ENCODE measurements around the gene CDC25B. TPM values are rescaled to one million over a fixed set of nuclear protein-coding genes. Genes with fewer than 3 reads are reported as not detected.

Gene CDC25B
- total RNA-seq, 1 donor from 2014 or later: 6.1 TPM

GRCh38 chr20:3801846-3802245, 5.7 kb downstream of the CDC25B start:
- FAIRE-seq: no peak

DNA sequence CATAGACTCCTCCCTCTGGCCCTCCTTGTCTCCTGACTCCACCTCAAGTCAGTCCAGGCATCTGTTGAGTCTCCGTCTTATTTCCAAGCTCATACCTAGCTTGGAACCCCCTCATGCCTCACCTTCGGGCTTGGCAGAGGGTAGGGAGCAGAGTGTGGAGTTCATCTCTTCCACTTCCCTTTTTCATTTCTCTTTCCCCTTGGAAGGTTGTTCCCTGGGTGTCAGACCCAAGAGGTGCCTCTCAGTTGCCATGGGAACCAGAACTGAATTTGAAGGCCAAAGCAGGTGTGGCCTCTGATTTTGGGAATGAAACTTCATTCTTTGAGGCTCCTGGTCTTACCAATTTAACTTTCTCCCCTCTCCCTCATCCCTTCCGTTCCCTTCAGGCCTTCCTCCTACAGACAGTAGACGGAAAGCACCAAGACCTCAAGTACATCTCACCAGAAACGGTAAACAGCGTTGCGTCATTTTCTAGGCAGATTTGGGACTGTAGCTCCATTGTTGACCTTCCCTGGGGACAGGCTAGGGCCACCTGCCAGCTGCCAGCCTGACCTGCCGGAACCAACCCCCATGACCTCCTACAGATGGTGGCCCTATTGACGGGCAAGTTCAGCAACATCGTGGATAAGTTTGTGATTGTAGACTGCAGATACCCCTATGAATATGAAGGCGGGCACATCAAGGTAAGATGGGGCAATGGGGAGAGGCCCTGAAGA, 6.6 kb downstream of the CDC25B start:
- FAIRE-seq (no peak), DNase-seq (ENCODE audit: low spot score in 2 of 2) (no peak)

More at GRCh38 chr20:3801846-3802245, 5.7 kb downstream of the CDC25B start:
- DNase-seq (ENCODE audit: low spot score in 2 of 2): no peak

GRCh38 chr20:3803289-3803688, 7.2 kb downstream of the CDC25B start:
- no peak for DNase-seq (ENCODE audit: low spot score in 2 of 2)
- no peak for FAIRE-seq

GRCh38 chr20:3803854-3804253, 7.7 kb downstream of the CDC25B start:
- DNase-seq (ENCODE audit: low spot score in 2 of 2) (no peak), FAIRE-seq (no peak)

- no peak for FAIRE-seq
- DNase-seq (ENCODE audit: low spot score in 2 of 2): no peak
These were observed 8.2 kb downstream of the CDC25B start for GRCh38 chr20:3804254-3804751.

DNA sequence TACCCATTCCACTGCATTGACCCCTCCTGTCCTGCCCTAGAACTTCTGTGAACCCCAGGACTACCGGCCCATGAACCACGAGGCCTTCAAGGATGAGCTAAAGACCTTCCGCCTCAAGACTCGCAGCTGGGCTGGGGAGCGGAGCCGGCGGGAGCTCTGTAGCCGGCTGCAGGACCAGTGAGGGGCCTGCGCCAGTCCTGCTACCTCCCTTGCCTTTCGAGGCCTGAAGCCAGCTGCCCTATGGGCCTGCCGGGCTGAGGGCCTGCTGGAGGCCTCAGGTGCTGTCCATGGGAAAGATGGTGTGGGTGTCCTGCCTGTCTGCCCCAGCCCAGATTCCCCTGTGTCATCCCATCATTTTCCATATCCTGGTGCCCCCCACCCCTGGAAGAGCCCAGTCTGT, 8.7 kb downstream of the CDC25B start:
- FAIRE-seq (no peak), DNase-seq (ENCODE audit: low spot score in 2 of 2) (no peak)

- no peak for FAIRE-seq
These were observed 12.4 kb downstream of the CDC25B start for GRCh38 chr20:3808544-3808943.

DNA sequence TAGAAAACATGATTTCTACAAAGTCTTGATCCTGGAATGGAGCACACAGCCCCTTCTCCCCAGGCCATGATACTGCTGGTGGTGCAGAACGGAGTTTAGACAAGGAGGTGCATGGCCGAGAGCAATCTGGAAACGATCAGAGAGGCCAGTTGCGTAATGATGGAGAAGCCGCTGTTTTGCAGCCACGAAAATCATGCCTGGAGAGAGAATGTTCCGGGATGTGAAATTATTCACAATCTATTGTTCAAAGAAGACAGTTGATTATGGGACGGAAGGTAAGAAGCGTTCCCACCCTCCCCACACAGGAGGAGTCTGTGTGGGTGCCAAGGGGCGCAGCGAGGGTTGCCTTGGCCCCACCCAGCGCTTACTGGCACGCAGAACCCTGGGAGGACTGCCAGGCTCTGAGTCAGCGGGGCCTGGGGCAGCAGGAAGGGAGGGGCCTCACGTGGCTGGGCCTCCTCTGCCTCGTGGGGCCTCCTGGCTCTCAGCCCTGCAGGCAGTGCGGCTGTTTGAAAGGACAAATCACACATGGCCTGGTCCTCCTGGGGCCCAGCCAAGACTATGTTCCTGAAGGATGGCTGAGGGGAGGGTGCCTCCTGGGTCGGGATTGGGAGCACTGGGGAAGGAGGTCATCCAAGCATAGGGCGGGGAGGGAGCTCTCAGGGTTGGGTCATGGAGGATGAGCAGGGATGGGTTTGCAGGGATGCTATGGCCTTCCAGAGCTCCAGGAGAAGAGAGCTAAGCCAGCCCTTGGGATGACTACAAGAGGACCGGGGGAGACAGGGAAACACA, 15.6 kb downstream of the CDC25B start:
- FAIRE-seq (no peak), DNase-seq (ENCODE audit: low spot score in 2 of 2) (peak; percentile 77 to 93)

More at GRCh38 chr20:3808544-3808943, 12.4 kb downstream of the CDC25B start:
- DNase-seq (ENCODE audit: low spot score in 2 of 2): no peak

DNA sequence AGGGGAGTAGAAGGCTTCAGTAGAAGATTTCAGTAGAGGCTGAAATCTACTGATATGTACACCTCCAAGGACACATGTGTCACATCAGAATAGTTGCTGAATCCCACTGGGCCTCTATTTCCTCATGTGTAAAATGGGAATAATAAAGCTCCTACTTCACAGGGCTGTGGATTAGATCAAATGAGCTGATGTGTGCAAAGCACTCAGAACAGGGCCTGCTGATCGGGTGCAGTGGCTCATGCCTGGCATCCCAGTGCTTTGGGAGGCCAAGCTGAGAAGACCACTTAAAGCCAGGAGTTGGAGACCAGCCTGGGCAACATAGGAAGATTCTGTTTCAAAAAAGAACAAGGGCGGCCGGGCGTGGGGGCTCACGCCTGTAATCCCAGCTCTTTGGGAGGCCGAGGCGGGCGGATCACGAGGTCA, 16.2 kb downstream of the CDC25B start:
- no peak for FAIRE-seq
- no peak for DNase-seq (ENCODE audit: low spot score in 2 of 2)

- DNase-seq (ENCODE audit: low spot score in 2 of 2) (no peak), FAIRE-seq (no peak)
These were observed 17.1 kb downstream of the CDC25B start for GRCh38 chr20:3812975-3813847.

GRCh38 chr20:3813848-3814581, 17.9 kb downstream of the CDC25B start:
- DNase-seq (ENCODE audit: low spot score in 2 of 2) (no peak), FAIRE-seq (no peak)

DNA sequence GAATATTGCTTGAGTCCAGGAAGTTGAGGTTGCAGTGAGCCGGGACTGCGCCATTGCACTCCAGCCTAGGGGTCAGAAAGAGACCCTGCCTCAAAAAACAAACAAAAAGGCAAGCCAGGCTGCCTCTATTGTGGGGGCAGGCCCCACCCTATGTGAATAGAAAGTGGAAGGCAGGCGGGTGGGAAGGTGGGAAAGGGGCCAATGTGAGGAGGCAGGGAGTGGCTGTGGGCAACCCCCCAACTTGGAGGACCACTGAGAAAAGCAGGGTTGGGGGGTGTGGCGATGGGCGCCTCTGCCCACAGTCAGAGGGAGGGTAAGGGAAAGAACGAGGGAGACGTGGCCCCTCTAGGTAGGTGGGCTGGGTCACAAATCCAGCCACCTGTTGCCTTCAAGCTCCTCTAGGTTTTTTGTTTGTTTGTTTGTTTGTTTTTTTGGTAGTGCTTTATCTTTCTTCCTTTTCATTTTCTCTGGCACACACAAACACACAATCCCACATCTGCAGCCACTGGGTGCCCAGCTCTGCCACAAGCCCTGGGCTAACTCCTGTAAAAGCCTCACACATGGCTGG, 18.9 kb downstream of the CDC25B start:
- no peak for DNase-seq (ENCODE audit: low spot score in 2 of 2)
- FAIRE-seq: no peak

GRCh38 chr20:3815703-3816315, 19.7 kb downstream of the CDC25B start:
- DNase-seq (ENCODE audit: low spot score in 2 of 2) (no peak), FAIRE-seq (no peak)

DNA sequence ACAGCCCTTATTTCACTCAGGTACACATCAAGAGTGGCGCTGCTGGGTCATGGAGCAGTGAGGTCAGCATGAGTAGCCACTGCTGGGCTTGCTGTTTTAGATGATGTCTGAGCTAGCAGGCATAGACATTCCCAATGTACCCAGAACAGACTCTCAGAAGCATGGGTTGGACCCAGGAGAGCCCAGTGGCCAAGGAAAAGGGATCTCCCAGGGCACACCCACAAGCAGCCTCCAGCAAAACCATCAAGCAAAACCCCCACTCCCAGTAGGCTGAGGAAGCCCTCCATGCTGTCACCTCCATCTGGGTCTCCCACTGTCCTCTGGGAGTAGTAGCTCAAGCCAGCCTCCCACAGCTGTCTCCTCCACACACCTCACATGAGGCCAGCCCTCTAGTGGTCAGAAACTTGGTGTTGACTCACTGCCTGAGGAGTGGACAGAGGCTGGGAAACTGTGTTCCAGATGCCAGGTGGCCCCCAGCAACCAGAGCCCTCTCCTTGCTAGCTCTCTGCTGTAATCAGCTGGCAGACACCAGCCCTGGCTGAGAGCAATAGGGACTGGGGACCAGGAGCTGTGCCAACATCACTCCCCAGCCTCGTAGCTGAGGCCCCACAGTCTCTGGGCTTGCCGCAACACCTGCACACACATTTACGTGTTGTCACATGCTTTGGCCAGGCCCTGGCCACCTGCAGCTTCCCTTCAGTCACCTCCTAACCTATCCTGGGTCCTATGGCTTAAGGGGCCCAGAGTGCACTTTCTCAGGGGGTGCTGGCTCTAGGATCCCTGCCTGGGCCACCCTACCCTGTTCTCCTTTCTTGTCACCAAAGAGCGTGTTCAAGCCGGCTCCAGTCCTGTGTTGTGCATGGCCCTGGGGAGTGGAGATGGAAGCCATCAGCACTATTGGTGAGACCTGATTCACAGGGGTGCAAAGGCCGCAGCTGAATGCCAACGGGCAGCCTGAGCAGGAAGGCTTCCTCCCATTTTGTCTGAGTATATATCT, 22.3 kb downstream of the CDC25B start:
- DNase-seq (ENCODE audit: low spot score in 2 of 2) (no peak), FAIRE-seq (no peak)

DNA sequence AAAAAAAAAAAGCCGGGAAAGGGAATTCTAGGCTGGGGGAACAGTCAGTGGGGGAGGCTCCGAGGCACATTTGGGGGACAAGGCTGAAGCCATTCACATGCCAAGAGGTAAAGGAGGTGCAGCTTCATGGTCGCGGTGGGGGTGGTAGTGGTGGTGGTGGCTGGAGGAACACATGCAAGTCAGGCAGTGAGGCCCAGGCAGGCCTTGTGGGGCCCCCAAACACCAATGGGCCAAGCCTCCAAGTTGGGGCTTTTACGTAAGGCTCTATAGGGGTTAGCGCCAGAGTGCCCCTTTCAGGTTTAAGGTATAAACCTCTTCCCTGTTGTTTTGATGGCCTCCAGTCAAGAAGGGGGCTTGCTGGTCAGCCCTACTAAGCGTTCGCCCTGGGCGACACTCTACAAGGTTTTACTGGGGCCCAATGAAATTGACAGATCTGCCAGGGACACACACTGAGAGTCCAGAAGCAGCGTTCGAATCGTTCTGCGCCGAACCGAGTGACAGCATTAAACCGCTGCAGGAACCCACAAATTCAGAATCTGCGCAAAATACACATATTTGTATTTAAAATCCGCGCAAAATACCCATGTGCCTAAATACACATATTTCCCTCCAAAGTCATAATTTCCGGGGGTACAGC, 23.4 kb downstream of the CDC25B start:
- FAIRE-seq (no peak), DNase-seq (ENCODE audit: low spot score in 2 of 2) (no peak)

GRCh38 chr20:3820048-3820900, 24.2 kb downstream of the CDC25B start, which contains the start of gene AP5S1:
TSS of gene AP5S1 (plus strand) at chr20:3820547. CDS start at chr20:3822118, 1,571 bp downstream.
- DNase-seq (ENCODE audit: low spot score in 2 of 2) (peak; percentile 90), FAIRE-seq (no peak)

All from frontal cortex (tissue), 4 donors.